Kidney capillary endothelial cell (primary cell): ENCODE measurements around the gene PLA2G2C.
"Not testable (repeated sequence)": the region's sequence is repeated elsewhere in the genome, so short reads cannot be mapped to it uniquely, and the experiment has no call there.

Source experiments
- DNase-seq: peaks from one replicate; pipeline ENCODE4 v3.0.0-alpha.2; 2018; ENCODE audit warnings: low spot score

Gene PLA2G2C

GRCh38 chr1:20185834-20186782, at the start of gene PLA2G2C, which contains the start of gene UBXN10:
Gene PLA2G2C, minus strand, starts transcription at chr1:20186518. Its CDS starts 9,155 bp downstream, at chr1:20177363.
Gene UBXN10, plus strand, starts transcription at chr1:20186096. Its CDS starts 4,466 bp downstream, at chr1:20190562.
- no peak for DNase-seq

DNA sequence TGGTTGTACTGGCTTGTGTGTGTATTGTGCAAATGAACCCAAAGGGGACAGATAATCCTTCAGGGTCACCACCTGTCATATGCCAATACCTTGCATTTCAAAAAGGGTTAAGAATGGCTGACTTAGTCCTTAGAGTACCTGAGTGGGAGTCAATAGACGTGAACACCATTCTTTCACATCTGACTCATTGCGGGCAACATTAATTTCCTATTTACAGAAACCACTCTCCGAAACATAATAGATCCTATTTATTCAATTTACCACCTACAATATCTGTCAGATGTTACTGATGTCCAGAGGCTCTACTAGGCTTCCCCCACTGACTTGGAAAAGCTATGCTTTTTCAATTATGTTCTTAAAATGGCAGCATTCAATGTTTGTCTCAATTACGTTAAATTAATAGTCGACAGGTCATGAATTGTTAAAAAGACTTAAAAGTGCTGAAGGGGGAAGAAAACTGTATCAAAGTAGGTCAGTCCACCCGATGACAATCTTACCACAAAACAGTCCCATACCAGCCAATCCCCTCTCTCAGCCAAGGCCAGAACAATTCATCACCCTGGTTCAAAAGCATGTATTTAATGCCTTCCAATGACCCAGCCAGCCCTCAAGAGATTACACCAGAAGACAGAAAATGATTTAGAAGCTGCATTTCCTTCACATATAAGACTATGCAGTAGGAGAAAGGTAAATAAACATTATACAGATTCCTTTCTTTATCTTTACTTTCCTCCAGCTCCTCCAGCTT, 48.6 kb upstream of the PLA2G2C start:
- no peak for DNase-seq

- no peak for DNase-seq
These were observed 47.5 kb upstream of the PLA2G2C start for GRCh38 chr1:20233866-20234265.

DNA sequence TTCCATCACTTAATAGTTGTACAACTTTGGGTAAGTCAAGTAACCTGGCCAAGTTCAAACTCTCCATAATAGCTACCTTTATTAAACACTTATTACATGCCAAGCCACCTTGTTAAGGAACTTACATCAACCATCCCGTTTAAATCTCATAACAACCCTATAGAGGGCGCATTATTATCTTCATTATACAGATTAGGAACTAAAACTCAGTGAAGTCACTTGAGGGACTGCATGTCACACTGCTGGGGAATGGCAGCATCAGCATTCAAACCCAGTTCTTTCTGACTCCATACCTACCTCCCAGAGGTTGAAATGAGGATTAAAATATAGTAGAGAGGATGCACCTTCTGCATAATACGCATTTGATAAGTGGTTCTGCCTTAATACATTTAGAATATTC, 47.1 kb upstream of the PLA2G2C start:
- no peak for DNase-seq

GRCh38 chr1:20232564-20232963, 46.2 kb upstream of the PLA2G2C start:
- DNase-seq: not testable (repeated sequence)

- DNase-seq: no peak
These were observed 42.9 kb upstream of the PLA2G2C start for GRCh38 chr1:20229171-20229570.

GRCh38 chr1:20228314-20228825, 42.1 kb upstream of the PLA2G2C start:
- DNase-seq: no peak

DNA sequence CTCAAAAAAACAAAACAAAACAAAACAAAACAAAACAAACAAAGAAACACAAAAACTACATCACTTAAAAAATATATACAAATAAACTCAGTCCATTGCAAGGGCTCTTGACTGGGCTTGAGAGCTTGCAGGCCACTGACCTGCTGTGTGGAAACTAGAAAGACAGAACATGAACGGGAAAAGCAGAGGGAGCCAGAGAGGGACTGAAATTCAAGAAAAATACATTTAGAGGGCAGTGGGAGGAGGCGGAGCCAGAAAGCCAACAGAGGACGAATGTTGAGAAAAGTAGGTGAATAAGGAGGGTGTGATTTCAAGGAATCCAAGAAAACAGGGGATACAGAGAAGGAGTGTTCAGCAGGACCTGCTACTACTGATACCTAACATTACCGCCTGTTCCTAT, 41.4 kb upstream of the PLA2G2C start:
- no peak for DNase-seq

- no peak for DNase-seq
These were observed 38.2 kb upstream of the PLA2G2C start for GRCh38 chr1:20224546-20224945.

DNA sequence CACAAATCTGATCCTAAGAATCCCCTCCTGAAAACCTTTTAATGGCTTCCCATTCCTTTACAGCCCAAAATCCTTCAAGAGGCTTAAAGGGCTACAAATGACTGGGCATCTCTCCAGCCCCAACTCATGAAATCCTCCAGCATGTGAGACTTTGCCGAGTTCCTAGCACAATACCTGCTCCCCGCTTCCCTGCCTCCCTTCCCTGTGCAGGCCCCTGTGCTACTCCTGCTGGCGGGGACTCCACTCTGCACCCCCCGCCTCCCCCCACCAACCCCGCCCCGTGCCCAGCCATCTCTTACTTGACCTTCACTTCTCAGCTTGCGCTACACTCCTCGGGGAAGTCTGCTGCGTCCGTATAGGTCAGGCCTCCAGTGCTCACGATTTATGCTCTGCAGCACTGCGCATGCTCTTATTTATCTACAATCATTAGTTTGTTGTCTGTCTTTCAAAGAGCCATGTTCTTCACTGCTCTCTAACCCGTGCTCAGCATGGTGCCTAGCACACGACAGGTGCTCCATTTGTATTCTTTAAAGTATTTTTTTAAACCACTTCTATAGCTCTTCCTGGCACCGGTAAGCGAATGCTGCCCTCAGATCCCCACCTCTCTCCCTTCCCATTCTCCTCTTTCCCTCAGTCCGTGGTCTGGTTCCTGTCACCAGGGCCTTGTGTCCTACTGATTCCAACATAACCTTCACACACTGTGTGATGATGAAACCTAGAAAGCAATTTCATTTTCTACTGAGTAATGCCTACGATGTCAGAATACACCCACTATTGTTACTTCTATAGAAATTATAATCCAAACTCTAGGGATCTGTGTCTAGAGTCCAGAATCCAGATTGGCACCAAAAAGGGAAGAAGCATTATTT, 37.5 kb upstream of the PLA2G2C start:
- DNase-seq: no peak

DNA sequence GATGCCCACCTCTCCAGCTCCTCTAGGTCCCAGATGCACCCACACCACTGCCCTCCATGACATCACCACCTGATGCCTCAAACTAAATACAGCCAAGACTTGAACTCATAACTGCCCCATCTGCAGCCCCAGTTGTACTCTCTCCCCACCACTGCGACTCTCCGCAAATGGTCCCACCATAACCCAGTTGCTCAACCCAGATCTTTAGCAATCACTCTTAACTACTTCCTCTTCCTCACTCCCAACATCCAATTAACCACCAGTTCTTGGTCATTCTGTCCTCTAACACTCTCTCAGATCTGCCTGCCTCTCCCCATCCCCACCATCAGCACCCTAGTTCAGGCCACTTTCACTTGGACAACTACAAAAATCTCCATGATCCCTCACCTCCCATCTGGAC, 36.8 kb upstream of the PLA2G2C start:
- no peak for DNase-seq

DNA sequence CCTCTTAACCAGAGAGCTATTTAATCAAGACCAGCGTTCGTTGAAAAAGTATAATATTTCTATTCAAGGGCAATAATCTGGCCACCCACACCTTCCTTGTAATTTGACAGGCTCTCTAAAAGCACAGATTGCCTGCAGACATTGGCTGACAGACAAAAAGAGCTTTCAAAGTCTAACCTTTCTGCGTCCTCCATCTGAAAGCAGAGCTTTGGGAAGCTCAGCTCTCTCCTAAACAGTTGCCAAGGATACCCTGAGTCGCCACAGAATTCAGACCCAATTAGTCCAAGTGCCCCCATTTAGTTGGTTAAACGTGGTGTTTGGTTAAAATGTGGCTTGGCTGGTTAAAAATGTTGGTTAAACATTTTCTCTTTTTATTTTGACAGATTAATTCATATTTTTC, 33.7 kb upstream of the PLA2G2C start:
- no peak for DNase-seq

GRCh38 chr1:20219053-20219452, 32.7 kb upstream of the PLA2G2C start:
- DNase-seq: not testable (repeated sequence)

GRCh38 chr1:20216574-20216973, 30.3 kb upstream of the PLA2G2C start:
- DNase-seq: peak; percentile 8

- DNase-seq: no peak
These were observed 29.4 kb upstream of the PLA2G2C start for GRCh38 chr1:20215716-20216115.

DNA sequence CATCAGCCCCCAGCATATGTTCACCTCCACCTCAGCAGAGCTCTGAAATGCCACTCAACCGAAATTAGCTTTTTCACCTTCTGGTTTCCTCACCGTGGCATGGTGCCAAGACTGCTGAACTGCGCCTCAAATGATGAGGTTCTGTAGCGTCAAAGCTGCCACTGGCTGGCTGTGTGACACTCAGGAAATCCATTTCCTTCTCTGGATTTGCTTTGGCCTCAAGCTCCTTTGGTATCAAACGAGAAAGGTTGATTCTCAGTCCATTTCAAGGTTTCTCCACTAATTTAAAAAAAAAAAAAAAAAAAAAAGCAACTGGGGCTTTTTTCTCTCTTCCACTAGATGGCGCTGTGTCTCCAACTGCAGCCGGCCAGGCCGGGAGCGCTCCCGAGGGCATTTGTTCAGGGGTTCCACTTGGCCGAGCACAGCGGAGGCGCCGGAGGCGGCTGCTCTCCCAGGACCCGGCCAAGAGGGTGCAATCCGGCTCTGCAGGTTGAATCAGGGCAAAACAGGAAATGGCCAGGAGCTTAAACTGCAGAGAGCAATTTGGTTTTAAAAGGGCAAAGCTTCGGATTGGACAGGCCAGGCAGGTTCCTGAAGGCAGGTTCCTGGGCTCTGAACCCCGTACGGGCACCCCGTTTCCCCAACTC, 26.5 kb upstream of the PLA2G2C start:
- peak; percentile 25 for DNase-seq

GRCh38 chr1:20212085-20212684, 25.9 kb upstream of the PLA2G2C start:
- no peak for DNase-seq

DNA sequence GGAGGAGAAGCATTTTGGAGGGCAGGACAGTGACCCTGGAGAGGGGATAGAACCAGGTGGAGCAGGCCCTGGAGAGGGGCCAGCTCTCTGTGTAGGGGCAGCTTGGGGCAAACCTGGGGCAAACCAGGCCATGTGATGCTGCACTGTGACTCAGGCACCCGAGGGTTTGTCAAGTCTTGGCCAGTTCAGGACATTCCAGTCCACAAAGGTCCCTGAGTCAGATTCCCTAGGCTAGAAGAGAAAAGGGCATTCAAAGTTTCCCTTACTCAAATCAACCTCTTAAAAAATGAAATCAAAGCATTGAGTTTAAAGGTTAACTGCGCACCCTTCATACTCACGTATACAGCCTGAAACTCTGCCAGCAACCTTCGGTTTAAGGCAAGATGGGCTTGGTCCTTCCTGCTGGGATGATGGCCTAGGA, 25.2 kb upstream of the PLA2G2C start:
- DNase-seq: no peak

DNA sequence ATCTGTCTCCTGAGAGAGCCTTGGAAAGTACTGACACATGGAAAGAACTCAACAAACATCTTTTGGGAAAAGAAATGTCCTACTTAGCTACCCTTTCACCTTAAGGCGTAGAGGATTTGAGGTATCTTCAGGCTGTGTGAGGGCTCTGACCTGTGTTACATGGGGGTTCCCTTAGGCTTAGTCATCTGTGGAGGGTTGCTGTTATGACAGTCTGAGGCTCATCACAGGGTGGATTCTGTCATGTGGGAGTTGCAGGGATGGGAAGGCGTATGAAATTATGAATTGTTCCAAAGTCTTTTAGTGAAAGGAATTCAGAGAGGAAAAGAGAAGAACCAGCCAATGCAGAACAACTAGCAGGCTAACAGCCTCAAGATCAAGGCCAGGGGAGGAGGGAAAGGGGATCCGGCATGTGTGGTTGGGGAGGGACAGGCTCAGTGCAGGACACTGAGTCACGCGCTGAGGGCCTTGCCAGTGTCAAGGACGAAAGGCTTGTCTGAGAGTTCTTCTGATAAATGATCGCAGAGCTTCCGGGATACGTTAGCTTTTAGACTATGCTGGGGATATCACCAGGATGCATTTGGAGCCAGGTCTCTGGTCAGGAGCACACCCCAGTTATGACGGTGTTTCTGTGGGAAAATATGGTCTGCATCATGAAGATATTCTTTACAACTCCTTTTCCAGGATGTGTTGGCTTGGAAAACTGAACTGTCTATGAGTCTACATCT, 24.6 kb upstream of the PLA2G2C start:
- DNase-seq: no peak

DNA sequence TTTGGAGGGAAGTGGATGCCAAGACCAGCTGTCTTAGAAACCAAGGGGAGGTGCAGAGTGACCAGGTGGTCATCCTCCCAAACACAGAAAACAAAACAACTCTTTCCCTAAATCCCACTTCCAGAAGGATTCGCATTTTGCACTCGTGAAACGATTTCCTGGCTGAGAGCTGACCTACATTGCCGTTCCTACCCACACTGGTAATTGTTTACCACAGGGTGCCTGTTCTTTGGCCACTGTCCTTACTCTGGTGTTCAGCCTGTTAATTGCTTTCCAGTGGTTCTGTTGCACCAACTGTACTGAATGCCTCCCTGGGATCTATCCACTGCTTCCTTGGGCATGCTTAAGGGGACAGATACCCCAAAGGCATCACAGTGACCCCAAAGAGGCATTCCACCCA, 23.2 kb upstream of the PLA2G2C start:
- DNase-seq: no peak
